GM21381 (cell line): ENCODE data around the gene CDK5RAP2.

Experiments used
- ATAC-seq: cut with Tn5 transposase; IDR thresholded peaks from one replicate; pipeline ENCODE4 v1.9.1; 2021; ENCODE audit warnings: mild to moderate bottlenecking, moderate library complexity; ENCODE audit not compliant: unreplicated experiment

The CDK5RAP2 gene

DNA sequence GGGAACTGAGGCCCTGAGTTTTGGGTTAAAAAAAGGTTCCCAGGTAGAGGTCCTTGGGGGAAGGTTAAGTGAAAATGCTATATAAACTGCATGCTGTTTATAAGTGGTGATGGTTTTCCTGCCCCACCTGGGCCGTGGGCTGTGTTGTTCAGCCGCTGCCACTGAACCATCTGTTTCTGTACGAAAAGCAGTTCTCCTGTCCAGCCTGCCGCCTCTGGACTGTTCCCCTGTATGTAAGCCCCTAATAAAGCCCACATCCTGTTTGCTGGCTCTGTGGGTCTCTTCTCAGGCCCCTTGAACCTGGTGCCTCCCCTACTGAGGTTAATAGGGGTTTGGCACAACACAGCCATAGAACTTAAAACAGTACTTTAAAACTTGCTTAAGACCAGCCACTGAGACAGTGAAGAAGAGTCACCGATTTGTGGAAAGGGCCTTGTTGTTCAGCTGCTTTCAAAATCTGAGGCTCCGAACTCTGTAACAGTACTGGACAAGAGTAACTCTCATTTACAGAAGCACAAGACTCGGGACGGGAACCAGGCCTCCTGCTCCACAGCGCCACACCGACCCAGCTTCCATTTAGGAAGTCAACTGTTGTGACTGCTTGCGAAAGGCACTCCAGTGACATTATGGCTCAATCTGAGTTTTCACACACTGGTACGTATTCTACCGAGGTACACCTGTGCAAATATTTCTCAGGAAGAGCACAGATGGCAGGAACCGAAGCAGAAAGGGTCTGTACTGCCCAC lies 192.5 kb downstream of the CDK5RAP2 start:
- ATAC-seq, result no peak

DNA sequence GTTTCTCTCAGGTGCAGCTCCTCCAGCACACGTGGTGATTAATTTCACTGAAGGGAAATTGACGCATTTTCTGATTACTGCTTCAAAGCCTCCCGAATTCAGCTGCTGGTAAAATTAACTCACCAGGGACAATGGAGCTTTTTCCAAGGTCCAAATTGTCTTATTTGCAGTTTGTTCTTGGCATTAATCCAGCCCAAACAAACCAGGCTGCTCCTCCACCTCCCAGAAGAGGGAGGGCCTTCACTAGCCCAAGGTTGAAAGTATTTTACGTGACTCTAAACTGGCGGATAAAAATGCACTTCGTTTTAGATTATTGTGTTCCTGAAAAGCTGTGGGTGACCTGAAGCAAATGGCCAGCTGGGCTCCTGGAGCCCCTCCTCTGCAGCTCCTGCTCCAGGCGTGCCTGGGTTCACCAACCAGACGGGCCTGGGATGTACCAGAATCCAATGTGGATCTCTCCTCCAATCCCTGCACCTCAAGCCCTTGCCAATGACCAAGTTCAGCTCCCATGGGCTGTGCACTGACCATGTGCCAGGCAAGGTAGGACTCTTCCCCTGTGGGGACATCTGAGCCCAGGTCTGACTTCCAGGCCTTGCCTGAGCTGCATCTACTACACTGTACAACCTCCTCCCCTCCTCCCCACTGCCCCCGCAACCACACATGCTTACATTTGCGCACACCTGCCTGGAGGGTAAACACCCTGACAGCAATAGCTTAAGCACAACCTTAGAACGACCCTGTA lies 193.4 kb downstream of the CDK5RAP2 start:
- ATAC-seq, result no peak

DNA sequence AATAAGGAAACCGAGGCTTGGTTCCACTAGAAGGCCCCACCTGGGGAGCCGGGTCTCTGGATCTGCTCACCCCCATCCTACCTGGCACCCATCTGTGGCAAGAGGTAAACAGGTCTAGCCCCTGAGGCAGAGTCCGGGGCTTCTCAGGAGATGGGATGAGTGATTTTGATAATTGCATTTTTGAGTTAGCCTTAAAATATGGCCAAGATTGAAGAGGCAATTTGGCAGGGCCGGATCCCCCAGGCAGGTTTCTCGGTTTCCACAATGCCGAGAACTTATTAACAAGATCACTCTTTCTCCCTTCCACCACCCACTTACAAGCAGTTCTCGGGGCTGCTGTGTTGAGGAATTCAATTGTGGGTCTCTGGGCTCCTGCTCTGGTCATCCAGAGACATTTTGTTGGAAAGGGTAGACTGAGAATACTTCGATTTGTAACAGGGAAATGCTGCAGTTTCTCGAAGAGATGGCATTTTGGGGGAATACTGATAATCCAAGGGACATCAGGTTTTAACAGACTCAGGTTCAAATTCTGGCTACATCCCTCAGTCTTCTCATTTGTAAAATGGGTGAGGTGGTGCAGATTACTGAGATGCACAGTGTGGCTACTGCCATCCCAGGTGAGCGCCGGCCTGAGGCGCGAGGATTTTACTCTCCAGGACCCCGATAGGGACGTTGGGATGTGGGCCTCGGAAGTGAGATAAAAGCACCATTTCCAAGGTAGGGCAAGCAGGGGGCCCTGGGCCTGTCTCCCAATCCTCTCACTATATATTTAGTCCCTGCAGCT lies 194.2 kb downstream of the CDK5RAP2 start:
- ATAC-seq, result no peak

DNA sequence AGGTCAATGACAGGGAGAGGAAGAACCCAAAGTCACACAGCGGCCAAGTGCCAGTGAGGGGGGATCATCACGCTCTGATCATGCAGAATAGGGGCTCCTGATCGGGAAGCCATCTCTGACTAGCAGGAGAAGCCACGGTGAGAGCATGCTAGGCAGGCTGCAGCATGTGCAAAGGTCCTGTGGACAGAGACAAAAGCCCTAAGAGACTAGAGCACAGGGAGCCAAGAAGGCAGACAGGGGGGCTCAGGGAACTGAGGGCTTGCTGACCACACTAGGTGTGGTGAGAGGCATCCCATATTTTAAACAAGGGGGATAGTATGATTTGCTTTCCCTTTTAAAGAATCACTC lies 195.1 kb downstream of the CDK5RAP2 start:
- no peak for ATAC-seq

DNA sequence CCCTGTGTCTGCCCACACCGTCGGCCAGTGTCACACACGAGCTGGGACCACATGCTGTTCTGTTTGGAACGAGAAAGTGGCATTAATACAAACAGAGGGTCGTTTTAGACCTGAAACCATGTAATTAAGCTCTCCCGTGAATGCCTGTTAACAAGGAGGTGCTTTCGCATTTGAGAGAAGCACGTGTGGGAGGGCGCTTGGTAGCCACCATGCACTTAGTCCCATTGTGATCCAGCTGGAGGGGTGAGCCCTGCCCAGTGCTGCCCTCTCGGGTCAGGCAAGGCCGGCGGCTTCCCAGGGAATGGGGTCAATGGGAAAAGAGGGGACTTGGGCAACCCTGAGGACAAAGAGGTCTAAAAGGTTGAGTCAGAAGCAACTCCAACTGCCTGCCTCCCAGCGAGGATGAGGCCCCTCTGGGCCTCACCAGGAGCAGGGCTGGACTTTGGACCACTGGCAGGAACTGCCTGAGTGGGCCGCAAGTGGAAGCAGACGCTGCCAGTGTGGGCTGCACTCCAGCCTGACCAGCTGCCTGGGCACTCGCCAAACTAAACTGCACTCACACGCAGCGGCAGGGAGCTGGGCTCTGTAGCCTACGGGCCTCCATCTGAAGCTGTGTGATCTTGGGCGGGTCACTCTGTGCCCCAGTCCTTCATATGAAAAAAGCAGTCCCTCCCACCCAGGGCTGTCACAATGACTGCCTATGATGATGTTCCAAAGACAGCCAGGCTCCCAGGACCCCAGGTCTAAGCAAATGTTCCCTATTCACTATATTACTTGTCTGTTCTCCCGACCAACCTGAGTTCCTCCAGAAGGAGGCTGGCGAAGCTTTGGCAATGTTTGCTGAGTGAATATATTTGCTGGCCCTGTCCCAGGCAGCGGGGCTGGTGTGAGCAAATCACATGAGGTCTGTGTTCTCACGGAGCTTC lies 195.7 kb downstream of the CDK5RAP2 start:
- no peak for ATAC-seq

DNA sequence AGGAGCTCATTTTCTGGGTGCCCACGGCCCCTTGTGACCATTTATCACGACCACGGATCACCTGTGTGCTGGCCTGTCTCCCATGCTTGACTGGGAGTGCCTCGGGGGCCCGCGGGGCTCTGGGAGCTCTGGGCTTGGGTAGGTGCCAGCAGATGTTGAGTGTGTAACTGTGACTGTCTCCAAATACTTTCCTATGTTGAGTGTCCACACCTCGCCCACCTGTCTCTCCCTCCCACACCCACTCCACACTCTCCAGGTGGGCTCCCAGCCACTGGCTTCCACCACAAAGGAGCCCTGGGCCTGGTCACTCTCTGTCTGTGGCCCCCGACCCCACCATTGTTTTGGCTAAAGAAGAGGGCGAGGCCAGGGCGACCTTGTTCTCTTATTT lies 196.4 kb downstream of the CDK5RAP2 start:
- ATAC-seq, result no peak

DNA sequence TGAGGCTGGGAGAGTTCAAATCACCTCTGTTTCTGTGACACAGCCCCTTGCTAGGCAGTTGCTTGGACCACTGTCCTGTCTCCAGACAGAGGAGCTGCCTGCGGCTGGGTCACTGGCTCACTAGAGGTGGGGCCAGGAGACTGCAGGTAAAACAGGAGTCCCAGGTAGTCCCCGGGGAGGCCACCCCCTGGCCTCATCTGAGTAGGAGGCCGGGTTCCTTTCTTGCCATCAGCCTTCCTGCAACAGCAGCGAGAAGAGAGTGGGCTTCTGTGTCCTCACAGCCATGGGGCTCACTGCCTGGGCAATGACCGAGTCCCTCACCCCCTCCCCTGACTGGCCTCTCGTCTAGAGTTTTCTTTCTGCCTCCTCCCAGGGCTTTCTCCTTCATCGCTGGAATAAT lies 197.5 kb downstream of the CDK5RAP2 start:
- ATAC-seq, result no peak

DNA sequence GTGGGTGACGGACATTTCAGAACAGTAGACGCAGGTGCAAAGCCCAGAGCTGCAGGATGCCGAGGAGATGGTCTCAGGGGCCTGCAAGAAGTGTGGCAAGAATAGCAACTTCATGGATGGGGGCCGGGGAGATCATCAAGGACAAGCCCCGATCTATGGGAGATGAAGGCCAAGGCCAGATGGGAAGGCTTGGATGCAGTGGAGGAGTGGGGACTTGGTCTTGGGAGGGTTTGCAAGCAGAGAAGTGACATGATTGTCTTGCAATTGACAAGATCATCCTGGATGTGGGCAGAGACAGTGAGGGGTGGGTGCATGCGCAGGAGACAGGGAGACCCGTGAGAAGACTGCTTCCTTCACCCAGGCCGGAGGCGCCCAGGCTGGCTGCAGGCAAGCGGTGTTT lies 198.1 kb downstream of the CDK5RAP2 start:
- no peak for ATAC-seq

DNA sequence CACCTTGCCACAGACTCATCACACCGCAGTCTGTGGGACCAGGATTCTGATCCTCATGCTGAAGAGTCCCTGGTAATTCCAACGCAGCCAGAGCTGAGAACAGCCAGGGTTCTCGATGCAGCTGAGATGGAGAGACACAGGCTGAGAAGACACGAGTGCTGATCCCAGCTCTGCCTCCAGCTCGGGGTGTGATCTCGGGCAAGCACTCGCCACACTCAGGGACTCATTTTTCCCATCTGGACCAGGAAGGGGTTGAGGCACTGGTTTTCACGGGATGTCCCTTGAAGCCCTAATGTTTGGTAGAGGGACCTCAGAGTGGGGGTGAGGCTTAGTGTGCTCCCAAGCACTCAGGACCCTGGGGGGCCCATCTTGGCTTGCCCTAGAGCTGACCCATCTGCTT lies 200.4 kb downstream of the CDK5RAP2 start:
- no peak for ATAC-seq

DNA sequence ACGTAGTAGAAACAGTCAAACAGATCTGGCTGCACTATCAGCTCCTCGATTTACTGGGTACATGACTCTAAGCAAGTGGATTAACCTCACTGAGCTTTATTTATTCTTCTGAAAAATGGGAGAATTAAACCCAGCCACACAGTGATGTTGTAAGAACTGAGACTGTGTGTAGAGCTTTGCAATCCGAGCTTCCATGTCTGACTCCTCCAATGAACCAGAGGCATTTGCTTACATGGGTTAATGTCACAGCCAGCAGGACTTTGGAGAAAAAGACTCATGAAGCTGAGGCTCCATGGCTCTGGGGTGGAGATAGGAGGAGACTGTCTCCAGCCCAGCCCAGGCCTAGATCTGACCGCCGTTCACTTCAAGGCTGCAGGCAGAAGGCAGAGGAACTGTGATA lies 201.3 kb downstream of the CDK5RAP2 start:
- ATAC-seq, result no peak

DNA sequence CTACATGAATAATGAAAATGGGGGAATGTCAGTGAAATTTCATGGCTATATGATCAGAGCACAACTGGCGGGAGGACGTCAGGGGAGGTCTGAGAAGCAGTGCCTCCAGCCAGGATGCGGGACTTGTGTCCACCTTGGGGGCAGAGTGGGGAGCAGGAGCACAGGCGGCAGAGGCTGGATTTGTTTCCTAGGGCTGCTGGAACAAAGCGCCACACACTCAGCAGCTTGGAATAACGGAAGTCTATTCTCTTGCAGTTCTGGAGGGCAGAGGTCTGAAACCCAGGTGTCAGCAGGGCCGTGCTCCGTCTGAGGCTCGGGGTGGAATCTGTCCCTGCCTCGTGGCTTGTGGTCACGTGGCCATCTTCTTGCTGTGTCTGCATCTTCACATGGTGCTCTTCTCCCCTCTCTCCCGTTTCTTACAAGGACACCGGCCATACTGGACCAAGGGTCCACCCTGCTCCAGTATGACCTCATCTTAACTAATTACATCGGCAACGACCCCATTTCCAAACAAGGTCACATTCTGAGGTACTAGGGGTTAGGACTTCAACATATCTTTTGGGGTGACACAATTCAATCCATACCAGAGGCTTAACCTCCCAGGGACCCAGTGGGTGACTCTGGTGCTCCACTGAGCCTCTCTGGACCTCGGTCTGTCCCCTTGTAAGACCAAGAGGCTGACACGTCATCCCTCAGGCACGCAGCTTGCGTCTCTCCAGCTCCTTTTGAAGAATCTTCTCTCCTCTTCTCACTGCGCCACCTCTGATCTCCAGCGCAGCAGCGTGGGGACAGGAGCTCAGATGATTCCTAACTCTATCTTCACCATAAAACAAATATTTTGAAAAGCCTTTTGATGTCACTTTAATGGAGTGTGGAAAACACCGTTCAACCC lies 202.5 kb downstream of the CDK5RAP2 start:
- ATAC-seq, result no peak

DNA sequence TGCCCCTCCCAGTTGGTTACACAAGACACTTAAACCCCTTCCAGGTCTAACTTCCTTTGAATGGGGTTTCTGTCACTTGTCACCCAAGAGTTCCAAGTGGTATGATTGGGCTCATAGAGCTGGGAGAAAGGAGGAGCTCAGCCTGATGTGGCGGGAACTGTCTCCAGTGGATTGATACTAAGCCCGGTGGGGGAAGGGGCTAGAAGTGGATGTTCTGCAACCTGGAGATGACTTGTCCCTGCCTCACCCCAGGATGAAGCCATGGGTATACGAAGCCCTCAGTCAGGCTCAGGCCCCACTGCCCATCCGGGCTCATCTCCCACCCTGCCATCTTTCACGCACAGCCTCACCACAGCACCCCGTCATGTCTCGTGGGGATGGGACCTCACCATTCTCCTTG lies 203.9 kb downstream of the CDK5RAP2 start:
- no peak for ATAC-seq

DNA sequence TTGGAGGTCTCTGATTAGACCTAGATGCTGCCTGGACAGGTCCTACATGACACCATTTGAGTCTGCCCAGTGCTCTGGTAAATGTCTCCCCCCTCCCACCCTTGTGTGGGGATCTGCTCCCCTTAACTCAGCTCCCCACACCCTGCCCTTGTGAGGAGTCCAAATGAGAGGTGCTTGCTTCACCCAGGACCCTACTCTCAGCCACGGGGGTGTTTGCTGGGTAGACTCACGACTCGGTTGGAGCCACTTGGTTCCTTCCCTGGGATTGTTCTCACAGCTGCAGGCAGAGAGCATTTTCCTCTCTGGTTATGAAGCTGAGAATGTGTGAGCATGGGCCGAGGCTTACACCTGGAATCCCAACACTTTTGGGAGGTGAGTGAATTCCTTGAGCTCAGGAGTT lies 204.7 kb downstream of the CDK5RAP2 start:
- ATAC-seq, result no peak

DNA sequence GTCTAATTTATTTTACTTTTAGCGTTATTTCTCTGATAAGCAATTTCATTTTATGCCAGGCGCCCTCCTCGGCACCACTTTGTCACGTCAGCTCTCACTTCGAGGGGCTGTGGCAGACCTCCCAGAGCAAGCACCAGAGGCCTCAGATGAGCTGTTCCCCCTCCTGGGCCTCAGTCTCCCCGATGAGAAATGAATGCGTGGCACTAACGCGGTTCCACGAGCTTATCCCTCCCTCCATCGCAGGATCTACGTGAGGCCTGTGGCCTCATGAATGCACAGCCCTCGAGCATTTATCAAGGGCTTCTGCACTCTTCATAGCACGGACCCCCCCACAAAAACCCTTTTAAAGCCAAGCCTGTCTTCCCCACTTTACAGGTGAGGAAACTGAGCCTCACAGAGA lies 205.2 kb downstream of the CDK5RAP2 start:
- ATAC-seq, result no peak

DNA sequence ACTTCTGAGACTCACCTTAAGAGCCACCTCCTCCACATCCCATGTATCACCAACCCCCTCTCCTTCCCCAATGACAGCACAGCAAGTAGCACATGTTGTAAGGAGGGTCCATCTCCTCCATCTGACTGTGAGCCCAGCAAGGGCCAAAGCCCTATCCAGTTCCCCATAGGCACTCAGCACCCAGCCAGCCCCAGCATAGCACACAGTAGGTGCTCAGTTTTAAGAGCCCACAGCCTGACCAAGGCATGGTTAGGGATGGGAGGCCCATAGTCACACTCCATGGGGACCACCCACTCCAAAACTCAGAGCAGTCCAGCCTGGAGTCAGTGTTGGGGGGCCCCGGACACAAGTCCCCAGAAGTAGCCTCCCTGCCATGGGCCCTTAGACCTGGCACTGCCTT lies 205.7 kb downstream of the CDK5RAP2 start:
- no peak for ATAC-seq

DNA sequence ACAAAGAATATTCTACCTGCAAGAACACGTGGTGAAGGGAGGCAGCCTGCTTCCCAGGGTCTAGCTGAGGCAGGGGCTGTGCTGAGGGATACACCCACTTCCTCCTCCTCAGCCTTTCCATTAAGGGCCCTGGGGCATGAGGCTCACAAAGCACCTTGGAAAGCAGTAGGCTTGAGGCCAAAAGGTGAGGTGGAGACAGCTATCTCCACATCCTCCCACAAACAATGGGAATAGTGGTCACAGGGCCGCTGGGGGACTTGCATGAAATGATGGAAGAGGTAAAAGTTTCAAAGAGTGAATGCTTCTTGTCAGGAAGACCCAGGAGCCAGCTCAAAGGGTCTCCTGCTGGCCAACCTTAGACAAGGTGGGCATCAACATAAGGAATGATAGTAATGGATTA lies 207.9 kb downstream of the CDK5RAP2 start:
- no peak for ATAC-seq

DNA sequence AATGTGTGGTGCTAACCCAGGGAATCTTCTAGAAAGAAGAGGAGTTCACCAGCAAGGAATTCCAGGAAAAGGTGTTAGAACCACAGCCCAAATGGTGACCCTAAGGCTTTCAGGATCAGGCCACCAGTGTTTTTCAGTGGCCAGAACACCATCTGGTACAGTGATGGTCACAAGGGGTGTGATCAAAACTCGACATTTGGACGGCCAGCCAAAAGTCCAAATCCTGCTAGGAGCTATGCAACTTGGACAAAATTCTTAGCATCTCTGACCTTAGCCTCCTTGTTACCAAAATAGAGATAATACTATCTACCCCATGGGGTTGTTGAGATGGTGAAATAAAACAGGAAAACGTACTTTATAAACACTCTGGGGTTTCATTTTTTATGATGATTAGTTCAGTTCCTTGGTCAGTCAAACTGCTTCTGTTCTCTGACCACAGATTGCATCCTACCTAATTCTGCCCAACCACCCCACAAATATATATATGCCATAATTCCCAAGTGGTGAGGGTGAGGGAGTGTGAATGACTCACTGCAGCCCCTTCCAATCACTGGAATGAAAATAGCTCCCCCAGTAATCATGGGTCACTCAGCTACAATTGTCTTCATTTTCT lies 210.3 kb downstream of the CDK5RAP2 start:
- no peak for ATAC-seq

DNA sequence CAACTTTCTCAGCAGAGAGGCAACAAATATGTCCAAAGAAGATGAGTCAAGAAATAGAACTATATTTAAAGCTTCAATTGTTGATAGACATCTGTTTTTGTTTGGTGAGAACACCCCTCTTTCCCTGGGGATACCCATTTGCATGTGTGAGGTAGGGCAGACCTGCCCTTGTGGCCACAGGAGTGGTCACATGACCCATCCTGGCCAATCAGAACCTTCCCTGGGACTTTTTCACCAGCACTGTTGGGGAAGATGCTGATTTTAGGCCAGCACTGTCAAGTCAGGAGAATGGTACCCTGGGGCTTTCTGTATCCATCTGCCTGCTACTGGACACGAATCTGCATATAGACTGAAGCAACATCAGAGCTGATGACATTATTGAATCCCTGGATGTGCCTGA lies 211.2 kb downstream of the CDK5RAP2 start:
- ATAC-seq, result no peak

DNA sequence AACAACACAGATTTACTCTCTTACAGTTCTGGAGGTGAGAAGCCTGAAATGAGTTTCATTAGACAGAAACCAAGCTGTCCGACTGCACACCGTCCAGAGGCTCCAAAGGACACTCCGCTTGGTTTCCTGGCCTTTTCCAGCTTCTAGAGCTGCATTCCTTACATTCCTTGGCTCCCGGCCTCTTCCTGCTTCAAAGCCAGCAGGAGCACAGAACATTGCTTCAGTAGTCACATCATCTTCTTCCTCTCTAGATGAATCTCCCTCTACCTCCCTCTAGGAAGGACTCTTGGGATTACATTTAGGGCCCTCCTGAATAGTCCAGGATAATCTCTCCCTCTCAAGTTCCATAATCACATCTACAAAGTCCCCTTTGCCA lies 213.3 kb downstream of the CDK5RAP2 start:
- ATAC-seq, result no peak

DNA sequence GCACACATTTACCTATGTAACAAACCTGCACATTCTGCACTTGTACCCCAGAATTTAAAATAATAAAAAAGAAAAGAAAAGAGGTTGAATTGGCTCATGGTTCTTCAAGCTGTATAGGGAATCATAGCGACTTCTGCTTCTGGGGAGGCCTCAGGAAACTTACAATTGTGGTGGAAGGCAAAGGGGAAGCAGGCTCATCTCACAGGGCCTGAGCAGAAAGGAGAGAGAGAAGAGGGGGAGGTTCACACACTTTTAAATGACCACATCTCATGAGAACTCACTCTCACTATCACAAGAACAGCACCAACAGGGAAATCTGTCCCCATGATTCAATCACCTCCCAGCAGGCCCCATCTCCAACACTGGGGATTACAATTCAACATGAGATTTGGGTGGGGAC lies 214.6 kb downstream of the CDK5RAP2 start:
- no peak for ATAC-seq
